HepG2 (cell line): Measurements from ENCODE around the gene MIDN.

Experiments
- JUN ChIP-seq: sonication (generic); formaldehyde crosslinking; IDR thresholded peaks from 2 replicates; pipeline ENCODE4 v1.4.0; 2020; ENCODE audit warnings: mild to moderate bottlenecking, missing genetic modification reagents
- KLF6 ChIP-seq: IDR thresholded peaks from 2 replicates; pipeline ENCODE4 v1.8.0; 2016; ENCODE audit warnings: missing biosample characterization, missing genetic modification reagents
- RAD21 ChIP-seq: fragments of 450-650 bp; formaldehyde crosslinking; IDR thresholded peaks from 2 replicates; pipeline ENCODE4 v1.5.0; 2020; ENCODE audit warnings: mild to moderate bottlenecking
- SP1 ChIP-seq, 2 experiments: fragments of 450-650 bp in 1 of 2; sonication (generic) in 1 of 2; formaldehyde crosslinking in 1 of 2; IDR thresholded peaks; 2 replicates each; pipeline versions ENCODE4 v1.4.0 to v1.6.1; 2016 to 2020; ENCODE audit warnings: missing genetic modification reagents in 1 of 2

GRCh38 chr19:1206864-1207450 is 41.4 kb upstream of the MIDN start:
- TF ChIP-seq SP1 (IDR thresholded peaks at IDR 0.05) (no peak), SP1 (CRISPR knock-in tag; IDR thresholded peaks at IDR 0.05) (no peak; the same call in 1 of the 2 replicates), KLF6 (CRISPR knock-in tag) (no peak), RAD21 (CRISPR knock-in tag) (no peak), JUN (CRISPR knock-in tag) (no peak)
